Caco-2 (cell line): ENCODE data around the gene CTRB2. TPM values are rescaled to one million over a fixed set of nuclear protein-coding genes. Genes with fewer than 3 reads are reported as not detected.

ENCODE experiments used
- BruUV-seq: library from RNA; stranded (reverse); fragments of 400-500 nt; replicated peaks from 2 replicates; lab custom pipeline; 2021; lab: Mats Ljungman, UMichigan
- CTCF ChIA-PET: fragments of 300-600 bp; sonication (Branson Sonifier 250); formaldehyde crosslinking; loops from one replicate; lab custom pipeline; 2022; ENCODE audit warnings: antibody characterized with exemption; lab: Charles Lee
- POLR2A ChIA-PET: fragments of 300-600 bp; sonication (Branson Sonifier 250); formaldehyde crosslinking; loops from one replicate; lab custom pipeline; 2022; ENCODE audit warnings: antibody characterized with exemption; lab: Charles Lee
- DNase-seq, 2 experiments: peaks; one replicate each; pipeline versions ENCODE4 v3.0.0 to v3.0.0-alpha.2; 2020 to 2022
- H3K27me3 ChIP-seq: replicated peaks from 2 replicates; pipeline ENCODE4 v1.6.0; 2011; ENCODE audit warnings: low read length; ENCODE audit not compliant: control insufficient read depth, insufficient read depth
- H3K36me3 ChIP-seq: 2 replicates; pipeline ENCODE4 v1.5.1; 2011; ENCODE audit warnings: low read length; ENCODE audit not compliant: control insufficient read depth, insufficient read depth
- H3K4me1 ChIP-seq: fragments of 250-450 bp; sonication (Bioruptor Pico); 2 replicates; pipeline ENCODE4 v1.5.1; 2020; ENCODE audit warnings: mild to moderate bottlenecking
- H3K4me3 ChIP-seq: 2 replicates; pipeline ENCODE4 v1.5.1; 2011; ENCODE audit warnings: low read depth, mild to moderate bottlenecking, control low read depth, low read length
- H3K9me3 ChIP-seq: fragments of 250-450 bp; sonication (Bioruptor Pico); 2 replicates; pipeline ENCODE4 v1.5.1; 2020; ENCODE audit warnings: mild to moderate bottlenecking, moderate library complexity
- H3K27ac Mint-ChIP-seq: one replicate; pipeline ENCODE4 v1.8.0; 2022; ENCODE audit warnings: mixed read lengths; ENCODE audit not compliant: unreplicated experiment
- H3K27me3 Mint-ChIP-seq: one replicate; pipeline ENCODE4 v1.8.0; 2022; ENCODE audit warnings: mixed read lengths; ENCODE audit not compliant: insufficient read depth, unreplicated experiment
- H3K36me3 Mint-ChIP-seq: one replicate; pipeline ENCODE4 v1.8.0; 2022; ENCODE audit warnings: mild to moderate bottlenecking, mixed read lengths; ENCODE audit not compliant: insufficient read depth, unreplicated experiment
- H3K4me1 Mint-ChIP-seq: one replicate; pipeline ENCODE4 v1.8.0; 2022; ENCODE audit warnings: low read depth, mixed read lengths; ENCODE audit not compliant: unreplicated experiment
- H3K4me3 Mint-ChIP-seq: one replicate; pipeline ENCODE4 v1.8.0; 2022; ENCODE audit warnings: mild to moderate bottlenecking, moderate library complexity, mixed read lengths; ENCODE audit not compliant: unreplicated experiment
- H3K9me3 Mint-ChIP-seq: one replicate; pipeline ENCODE4 v1.8.0; 2022; ENCODE audit warnings: mixed read lengths; ENCODE audit not compliant: unreplicated experiment
- intact Hi-C: fragments of 100-400 bp; cut with micrococcal nuclease; formaldehyde crosslinking; loops from one replicate; pipeline ENCODE4 v1.10.0; 2022; ENCODE audit not compliant: unreplicated experiment
- total RNA-seq: library from RNA; stranded (reverse); gene quantifications from 2 replicates; pipeline ENCODE4 v1.2.3, GENCODE V29; 2022
- TF ChIP-seq, protein P1 (sequence below), 2 experiments: fragments of 200-600 bp in 1 of 2; IDR thresholded peaks; 1 replicate in 1 of 2; 2 replicates in 1 of 2; pipeline versions ENCODE4 v1.5.1 to v1.8.0; 2011 to 2022; ENCODE audit warnings: antibody characterized with exemption in 1 of 2, control low read depth in 1 of 2, inconsistent platforms in 1 of 2, low read depth in 1 of 2, low read length in 1 of 2, mild to moderate bottlenecking in 1 of 2, moderate library complexity in 1 of 2; ENCODE audit not compliant: insufficient read depth in 1 of 2, severe bottlenecking in 1 of 2, unreplicated experiment in 1 of 2

CTRB2 gene
- total RNA-seq, 1 experiment from 2014 or later = not detected

DNA sequence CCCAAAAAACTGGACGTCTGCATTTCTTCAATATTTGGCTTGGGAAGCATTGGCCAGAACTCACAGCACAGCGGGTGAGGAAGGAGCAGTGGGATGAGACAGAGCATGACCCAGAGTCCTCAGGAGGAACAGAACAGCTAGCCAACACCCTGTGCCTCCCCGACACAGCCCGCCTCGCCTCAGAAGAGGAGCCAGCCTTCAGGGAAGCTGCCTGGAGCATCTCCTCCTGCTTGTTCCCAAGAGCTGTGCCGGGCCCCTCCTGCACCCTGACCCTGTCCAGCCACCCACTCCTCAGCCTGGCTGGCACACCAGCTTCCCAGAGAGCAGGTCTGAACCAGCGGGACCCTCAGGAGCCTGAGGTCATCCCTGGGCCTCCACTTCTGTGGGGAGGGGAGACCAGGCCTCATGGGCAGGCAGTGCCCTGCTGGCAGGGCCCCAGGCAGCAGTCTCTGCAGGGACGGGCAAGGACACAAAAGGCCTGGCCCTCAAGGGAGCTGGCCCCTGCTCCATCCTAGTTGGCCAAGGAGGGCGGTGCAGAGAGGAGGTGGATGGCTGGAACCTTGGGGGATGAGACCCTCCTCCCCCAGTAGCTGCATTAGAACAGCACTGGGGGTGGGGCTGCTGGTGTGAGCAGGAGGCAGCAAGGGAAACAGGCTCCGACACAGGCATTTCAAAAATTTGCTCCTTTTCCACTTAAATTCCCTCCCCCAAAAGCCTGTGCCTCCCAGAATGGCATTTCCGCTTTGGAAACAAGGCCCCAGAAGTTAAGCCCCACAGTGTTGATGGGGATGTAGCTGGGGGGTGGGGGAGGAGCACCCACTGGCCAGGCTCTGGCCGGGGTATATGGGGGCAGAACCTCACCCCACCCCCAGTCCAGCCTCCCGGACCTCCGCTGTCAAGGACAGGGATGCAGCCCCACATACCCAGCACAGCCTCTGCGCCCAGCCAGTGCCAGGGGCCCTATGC is 46.3 kb upstream of the CTRB2 start:
- peak overlapping the region; percentile 96 for H3K4me3 Mint-ChIP-seq

DNA sequence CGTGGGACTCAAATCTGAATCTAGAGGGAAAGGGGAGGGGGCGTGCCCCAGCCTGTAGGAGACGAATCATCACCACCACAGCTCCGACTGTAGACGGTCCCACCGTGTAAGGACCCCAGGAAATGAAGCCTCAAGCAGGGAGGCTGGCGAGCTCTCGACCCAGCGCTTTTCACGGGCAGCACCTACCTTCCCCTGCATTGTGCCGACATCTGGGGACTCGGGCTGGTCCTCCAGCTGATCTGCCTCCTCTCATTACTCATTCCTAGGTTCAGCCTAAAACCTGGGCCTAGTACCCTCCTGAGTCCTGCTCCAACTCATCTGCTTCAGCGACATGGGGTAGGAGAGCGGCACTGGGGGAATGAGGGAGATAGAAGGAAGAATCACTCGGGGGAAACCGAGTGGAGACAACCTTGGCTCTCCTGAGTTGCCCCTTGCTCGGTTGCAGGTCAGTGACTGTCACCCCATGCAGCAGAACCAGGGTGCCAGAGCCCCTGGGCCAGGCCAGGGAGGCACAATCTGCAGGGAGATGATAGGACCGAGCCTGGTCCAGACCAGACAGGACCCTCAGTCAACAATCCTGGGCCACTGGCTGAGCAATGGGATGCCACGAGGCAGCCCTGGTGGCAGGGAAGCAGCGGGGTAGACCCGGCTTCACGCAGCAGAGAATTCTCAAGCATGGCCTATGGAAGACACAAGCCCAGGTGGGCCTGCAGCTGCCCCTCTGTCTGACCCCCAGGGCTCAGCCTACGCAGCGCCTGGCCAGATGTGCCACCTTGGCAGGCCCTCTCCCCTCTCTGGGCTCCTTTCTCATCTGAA is 45.3 kb upstream of the CTRB2 start:
- H3K4me1 ChIP-seq = peaks cover 60% of the 10 kb centered on the region
- BruUV-seq = TSS peak; percentile 57
- intact Hi-C loops = loop anchor here (5.0 kb wide), 1 partner anchor 135 kb away; no protein-coding TSS in a partner anchor
- no peaks in the 10 kb centered on the region for H3K9me3 ChIP-seq
- H3K4me3 Mint-ChIP-seq = peak overlapping the region; percentile 96
- H3K9me3 Mint-ChIP-seq = no peaks in the 10 kb centered on the region
- no peak for DNase-seq
- H3K27me3 ChIP-seq = no peaks in the 10 kb centered on the region
- H3K27me3 Mint-ChIP-seq = no peaks in the 10 kb centered on the region
- H3K4me1 Mint-ChIP-seq = peaks cover 39% of the 10 kb centered on the region
- ChIA-PET POLR2A (interaction anchor here (1.7 kb wide), 1 partner anchor 14 kb away, joined by 7 read pairs; no protein-coding TSS in a partner anchor), CTCF (interaction anchor here (0.7 to 0.9 kb wide), 2 partner anchors 19 to 133 kb away, joined by 3 read pairs; no protein-coding TSS in a partner anchor)
- peak overlapping the region; percentile 28 for H3K4me3 ChIP-seq
- 0 out of 2 replicates have a peak, but pooled peaks cover 3% of the 10 kb centered on the region for H3K36me3 ChIP-seq
- H3K27ac Mint-ChIP-seq = peak overlapping the region; percentile 85
- H3K36me3 Mint-ChIP-seq = peaks cover 41% of the 10 kb centered on the region
- TF ChIP-seq, protein P1, sequence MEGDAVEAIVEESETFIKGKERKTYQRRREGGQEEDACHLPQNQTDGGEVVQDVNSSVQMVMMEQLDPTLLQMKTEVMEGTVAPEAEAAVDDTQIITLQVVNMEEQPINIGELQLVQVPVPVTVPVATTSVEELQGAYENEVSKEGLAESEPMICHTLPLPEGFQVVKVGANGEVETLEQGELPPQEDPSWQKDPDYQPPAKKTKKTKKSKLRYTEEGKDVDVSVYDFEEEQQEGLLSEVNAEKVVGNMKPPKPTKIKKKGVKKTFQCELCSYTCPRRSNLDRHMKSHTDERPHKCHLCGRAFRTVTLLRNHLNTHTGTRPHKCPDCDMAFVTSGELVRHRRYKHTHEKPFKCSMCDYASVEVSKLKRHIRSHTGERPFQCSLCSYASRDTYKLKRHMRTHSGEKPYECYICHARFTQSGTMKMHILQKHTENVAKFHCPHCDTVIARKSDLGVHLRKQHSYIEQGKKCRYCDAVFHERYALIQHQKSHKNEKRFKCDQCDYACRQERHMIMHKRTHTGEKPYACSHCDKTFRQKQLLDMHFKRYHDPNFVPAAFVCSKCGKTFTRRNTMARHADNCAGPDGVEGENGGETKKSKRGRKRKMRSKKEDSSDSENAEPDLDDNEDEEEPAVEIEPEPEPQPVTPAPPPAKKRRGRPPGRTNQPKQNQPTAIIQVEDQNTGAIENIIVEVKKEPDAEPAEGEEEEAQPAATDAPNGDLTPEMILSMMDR (IDR thresholded peaks at IDR 0.05; ENCODE audit: insufficient read depth in 1 of 2, low read depth in 1 of 2, low read length in 1 of 2, severe bottlenecking in 1 of 2, unreplicated experiment in 1 of 2) = no peak

More for the DNA sequence above, 46.3 kb upstream of the CTRB2 start:
- Histone ChIP-seq H3K4me3 (no peak overlapping the region), H3K9me3 (no peaks in the 10 kb centered on the region), H3K36me3 (0 out of 2 replicates have a peak, but pooled peaks cover under 1% of the 10 kb centered on the region), H3K27me3 (no peaks in the 10 kb centered on the region), H3K4me1 (peaks cover 52% of the 10 kb centered on the region)
- intact Hi-C loops = loop anchor here (5.0 kb wide), 1 partner anchor 134 kb away; no protein-coding TSS in a partner anchor
- Mint-ChIP-seq H3K36me3 (peaks cover 35% of the 10 kb centered on the region), H3K27ac (peak overlapping the region; percentile 85), H3K4me1 (peaks cover 36% of the 10 kb centered on the region), H3K9me3 (no peaks in the 10 kb centered on the region), H3K27me3 (no peaks in the 10 kb centered on the region)
- ChIA-PET CTCF (interaction anchor here (0.7 kb wide), 1 partner anchor 20 kb away, joined by 3 read pairs; no protein-coding TSS in a partner anchor), POLR2A (no interaction called here)
- DNase-seq = no peak
- BruUV-seq = no TSS peak
- TF ChIP-seq, protein P1 (IDR thresholded peaks at IDR 0.05; ENCODE audit: insufficient read depth in 1 of 2, low read depth in 1 of 2, low read length in 1 of 2, severe bottlenecking in 1 of 2, unreplicated experiment in 1 of 2) = no peak
